ENCODE data around the gene EREG.

The EREG gene

DNA sequence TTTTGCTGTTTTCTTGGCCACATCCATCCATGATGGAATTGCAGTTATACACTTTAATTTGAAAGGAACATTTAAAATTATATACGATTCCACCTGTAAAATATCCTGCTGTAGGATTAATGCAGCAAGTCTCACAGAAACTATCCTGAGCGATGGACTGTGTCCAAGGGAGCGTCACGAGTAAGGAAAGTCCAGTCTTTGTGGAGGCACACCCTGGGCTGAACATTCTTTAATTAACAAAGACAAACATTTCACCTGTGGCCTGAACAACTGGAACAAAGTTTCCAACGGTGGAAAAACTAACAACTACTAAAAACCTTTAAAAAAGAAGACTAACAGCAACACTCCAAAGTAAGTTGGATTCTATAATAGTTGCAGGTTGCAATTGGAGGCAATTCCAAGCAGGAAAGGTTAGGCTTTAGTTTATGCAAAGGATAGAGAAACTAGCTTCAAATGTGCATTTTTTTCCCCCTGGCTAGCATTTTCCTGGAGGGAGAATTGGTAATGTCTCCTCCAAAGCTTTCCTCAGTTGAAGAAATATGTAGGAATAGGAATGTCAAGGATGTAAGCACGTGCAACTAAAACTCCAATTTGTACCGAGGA, 11.0 kb downstream of the EREG start (continued):
- TF ChIP-seq TOX (CRISPR knock-in tag; IDR thresholded peaks at IDR 0.05; ENCODE audit: borderline replicate concordance) = no peak
- no peak for TF ChIP-seq TCF4 (CRISPR knock-in tag; IDR thresholded peaks at IDR 0.05; ENCODE audit: borderline replicate concordance)
- TF ChIP-seq, protein P1, sequence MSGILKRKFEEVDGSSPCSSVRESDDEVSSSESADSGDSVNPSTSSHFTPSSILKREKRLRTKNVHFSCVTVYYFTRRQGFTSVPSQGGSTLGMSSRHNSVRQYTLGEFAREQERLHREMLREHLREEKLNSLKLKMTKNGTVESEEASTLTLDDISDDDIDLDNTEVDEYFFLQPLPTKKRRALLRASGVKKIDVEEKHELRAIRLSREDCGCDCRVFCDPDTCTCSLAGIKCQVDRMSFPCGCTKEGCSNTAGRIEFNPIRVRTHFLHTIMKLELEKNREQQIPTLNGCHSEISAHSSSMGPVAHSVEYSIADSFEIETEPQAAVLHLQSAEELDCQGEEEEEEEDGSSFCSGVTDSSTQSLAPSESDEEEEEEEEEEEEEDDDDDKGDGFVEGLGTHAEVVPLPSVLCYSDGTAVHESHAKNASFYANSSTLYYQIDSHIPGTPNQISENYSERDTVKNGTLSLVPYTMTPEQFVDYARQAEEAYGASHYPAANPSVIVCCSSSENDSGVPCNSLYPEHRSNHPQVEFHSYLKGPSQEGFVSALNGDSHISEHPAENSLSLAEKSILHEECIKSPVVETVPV (CRISPR knock-in tag; IDR thresholded peaks at IDR 0.05) = no peak
- TF ChIP-seq ISL1 (CRISPR knock-in tag; IDR thresholded peaks at IDR 0.05) = no peak
- TF ChIP-seq CSDC2 (CRISPR knock-in tag; IDR thresholded peaks at IDR 0.05) = no peak
- no peak for TF ChIP-seq ZFP30 (CRISPR knock-in tag; IDR thresholded peaks at IDR 0.05)
- no peak for TF ChIP-seq RARB (CRISPR knock-in tag; IDR thresholded peaks at IDR 0.05)

- TF ChIP-seq OSR1 (CRISPR knock-in tag; IDR thresholded peaks at IDR 0.05) = no peak
- TF ChIP-seq SNAI2 (CRISPR knock-in tag; IDR thresholded peaks at IDR 0.05) = no peak
- TF ChIP-seq ZNF565 (CRISPR knock-in tag; conservative IDR thresholded peaks at IDR 0.05; ENCODE audit: low read depth) = no peak
- TF ChIP-seq BACH2 (CRISPR knock-in tag; IDR thresholded peaks at IDR 0.05; ENCODE audit: borderline replicate concordance) = no peak
- no peak for TF ChIP-seq TCF4 (CRISPR knock-in tag; IDR thresholded peaks at IDR 0.05; ENCODE audit: borderline replicate concordance)
- TF ChIP-seq, protein P2, sequence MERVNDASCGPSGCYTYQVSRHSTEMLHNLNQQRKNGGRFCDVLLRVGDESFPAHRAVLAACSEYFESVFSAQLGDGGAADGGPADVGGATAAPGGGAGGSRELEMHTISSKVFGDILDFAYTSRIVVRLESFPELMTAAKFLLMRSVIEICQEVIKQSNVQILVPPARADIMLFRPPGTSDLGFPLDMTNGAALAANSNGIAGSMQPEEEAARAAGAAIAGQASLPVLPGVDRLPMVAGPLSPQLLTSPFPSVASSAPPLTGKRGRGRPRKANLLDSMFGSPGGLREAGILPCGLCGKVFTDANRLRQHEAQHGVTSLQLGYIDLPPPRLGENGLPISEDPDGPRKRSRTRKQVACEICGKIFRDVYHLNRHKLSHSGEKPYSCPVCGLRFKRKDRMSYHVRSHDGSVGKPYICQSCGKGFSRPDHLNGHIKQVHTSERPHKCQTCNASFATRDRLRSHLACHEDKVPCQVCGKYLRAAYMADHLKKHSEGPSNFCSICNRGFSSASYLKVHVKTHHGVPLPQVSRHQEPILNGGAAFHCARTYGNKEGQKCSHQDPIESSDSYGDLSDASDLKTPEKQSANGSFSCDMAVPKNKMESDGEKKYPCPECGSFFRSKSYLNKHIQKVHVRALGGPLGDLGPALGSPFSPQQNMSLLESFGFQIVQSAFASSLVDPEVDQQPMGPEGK (CRISPR knock-in tag; IDR thresholded peaks at IDR 0.05; ENCODE audit: borderline replicate concordance) = no peak
- TF ChIP-seq TSHZ2 (CRISPR knock-in tag; IDR thresholded peaks at IDR 0.05) = no peak
- TF ChIP-seq PPARA (CRISPR knock-in tag; IDR thresholded peaks at IDR 0.05; ENCODE audit: borderline replicate concordance) = no peak
- no peak for TF ChIP-seq ZC3H10 (CRISPR knock-in tag; IDR thresholded peaks at IDR 0.05)
- peak; percentile 89 for ATAC-seq
These were observed 12.0 kb downstream of the EREG start for GRCh38 chr4:74376888-74377483.

DNA sequence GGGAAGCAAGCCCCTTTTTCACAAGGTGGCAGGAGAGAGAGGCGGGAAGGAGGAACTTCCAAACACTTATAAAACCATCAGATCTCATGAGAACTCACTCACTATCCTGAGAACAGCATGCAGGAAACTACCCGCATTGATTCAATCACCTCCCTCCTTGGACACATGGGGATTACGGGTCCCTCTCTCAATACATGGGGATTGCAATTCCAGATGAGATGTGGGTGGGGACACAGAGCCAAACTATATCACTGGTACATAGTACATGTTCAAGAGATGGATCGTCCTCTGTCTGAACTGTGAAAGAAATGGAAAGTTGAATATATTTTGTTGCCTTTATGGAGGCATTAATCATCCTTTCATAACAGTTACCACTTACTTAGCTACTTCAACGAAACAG, 12.8 kb downstream of the EREG start:
- TF ChIP-seq ARNTL (CRISPR knock-in tag; IDR thresholded peaks at IDR 0.05; ENCODE audit: borderline replicate concordance, low read depth) (no peak), ESRRG (CRISPR knock-in tag; IDR thresholded peaks at IDR 0.05) (no peak), TCF4 (CRISPR knock-in tag; IDR thresholded peaks at IDR 0.05; ENCODE audit: borderline replicate concordance) (no peak), ZFP30 (CRISPR knock-in tag; IDR thresholded peaks at IDR 0.05) (no peak), ZC3H10 (CRISPR knock-in tag; IDR thresholded peaks at IDR 0.05) (no peak), RARB (CRISPR knock-in tag; IDR thresholded peaks at IDR 0.05) (no peak), GLIS3 (CRISPR knock-in tag; IDR thresholded peaks at IDR 0.05) (no peak)
- TF ChIP-seq, protein P1 (CRISPR knock-in tag; IDR thresholded peaks at IDR 0.05) = no peak
- ATAC-seq = no peak

GRCh38 chr4:74378573-74378972, 13.6 kb downstream of the EREG start:
- no peak for ATAC-seq
- no peak for TF ChIP-seq BACH2 (CRISPR knock-in tag; IDR thresholded peaks at IDR 0.05; ENCODE audit: borderline replicate concordance)
- no peak for TF ChIP-seq ZFP30 (CRISPR knock-in tag; IDR thresholded peaks at IDR 0.05)
- TF ChIP-seq, protein P2 (CRISPR knock-in tag; IDR thresholded peaks at IDR 0.05; ENCODE audit: borderline replicate concordance) = no peak
- TF ChIP-seq, protein P3, sequence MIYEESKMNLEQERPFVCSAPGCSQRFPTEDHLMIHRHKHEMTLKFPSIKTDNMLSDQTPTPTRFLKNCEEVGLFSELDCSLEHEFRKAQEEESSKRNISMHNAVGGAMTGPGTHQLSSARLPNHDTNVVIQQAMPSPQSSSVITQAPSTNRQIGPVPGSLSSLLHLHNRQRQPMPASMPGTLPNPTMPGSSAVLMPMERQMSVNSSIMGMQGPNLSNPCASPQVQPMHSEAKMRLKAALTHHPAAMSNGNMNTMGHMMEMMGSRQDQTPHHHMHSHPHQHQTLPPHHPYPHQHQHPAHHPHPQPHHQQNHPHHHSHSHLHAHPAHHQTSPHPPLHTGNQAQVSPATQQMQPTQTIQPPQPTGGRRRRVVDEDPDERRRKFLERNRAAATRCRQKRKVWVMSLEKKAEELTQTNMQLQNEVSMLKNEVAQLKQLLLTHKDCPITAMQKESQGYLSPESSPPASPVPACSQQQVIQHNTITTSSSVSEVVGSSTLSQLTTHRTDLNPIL (CRISPR knock-in tag; IDR thresholded peaks at IDR 0.05; ENCODE audit: low read depth) = no peak
- no peak for TF ChIP-seq ARNTL (CRISPR knock-in tag; IDR thresholded peaks at IDR 0.05; ENCODE audit: borderline replicate concordance, low read depth)
- TF ChIP-seq SNAI2 (CRISPR knock-in tag; IDR thresholded peaks at IDR 0.05) = no peak
- no peak for TF ChIP-seq PPARA (CRISPR knock-in tag; IDR thresholded peaks at IDR 0.05; ENCODE audit: borderline replicate concordance)
- TF ChIP-seq, protein P1 (CRISPR knock-in tag; IDR thresholded peaks at IDR 0.05) = no peak

Measured in SK-N-SH treated with all-trans-retinoic acid at 6 μM for 48 hours (cell line).